ENCODE data around the gene LDHA.

- TF ChIP-seq CTCF (conservative IDR thresholded peaks at IDR 0.05; ENCODE audit: low read depth, low read length) (no peak), EZH2phosphoT487 (IDR thresholded peaks at IDR 0.05; ENCODE audit: borderline replicate concordance, low read length) (no peak)
Observed at GRCh38 chr11:18366286-18366685, 28.1 kb upstream of the LDHA start.
